HG02798 (cell line): Measurements from ENCODE around the gene TNRC6A.
"Not testable (repeated sequence)": the region's sequence is repeated elsewhere in the genome, so short reads cannot be mapped to it uniquely, and the experiment has no call there.

Experiments used
- ATAC-seq: cut with Tn5 transposase; IDR thresholded peaks from one replicate; pipeline ENCODE4 v1.9.1; 2021; ENCODE audit warnings: mild to moderate bottlenecking; ENCODE audit not compliant: unreplicated experiment, poor library complexity

TNRC6A gene

DNA sequence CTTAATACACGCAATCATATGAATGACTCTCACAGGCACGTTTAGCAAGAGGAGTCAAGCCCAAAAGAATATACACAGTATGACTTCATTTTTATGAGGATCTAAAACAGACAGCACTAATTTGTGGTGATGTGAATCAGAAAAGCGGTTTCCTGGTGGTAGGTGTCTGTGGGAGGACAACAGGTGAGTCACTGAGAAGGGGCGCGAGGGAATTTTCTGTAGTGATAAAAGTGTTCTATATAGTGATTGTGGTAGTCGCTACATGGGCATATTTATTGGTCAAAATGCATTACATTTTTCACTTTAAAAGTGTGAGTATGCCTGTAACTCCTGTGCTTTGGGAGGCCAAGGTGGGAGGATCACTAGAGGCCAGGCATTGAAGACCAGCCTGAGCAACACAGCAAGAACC, 7.6 kb upstream of the TNRC6A start:
- no peak for ATAC-seq

- no peak for ATAC-seq
Observed at GRCh38 chr16:24723663-24724062, 5.8 kb upstream of the TNRC6A start.

- ATAC-seq, result no peak
Observed at GRCh38 chr16:24728011-24728410, 1.4 kb upstream of the TNRC6A start.

GRCh38 chr16:24728891-24729242, 584 bp upstream of the TNRC6A start:
- ATAC-seq, result no peak

DNA sequence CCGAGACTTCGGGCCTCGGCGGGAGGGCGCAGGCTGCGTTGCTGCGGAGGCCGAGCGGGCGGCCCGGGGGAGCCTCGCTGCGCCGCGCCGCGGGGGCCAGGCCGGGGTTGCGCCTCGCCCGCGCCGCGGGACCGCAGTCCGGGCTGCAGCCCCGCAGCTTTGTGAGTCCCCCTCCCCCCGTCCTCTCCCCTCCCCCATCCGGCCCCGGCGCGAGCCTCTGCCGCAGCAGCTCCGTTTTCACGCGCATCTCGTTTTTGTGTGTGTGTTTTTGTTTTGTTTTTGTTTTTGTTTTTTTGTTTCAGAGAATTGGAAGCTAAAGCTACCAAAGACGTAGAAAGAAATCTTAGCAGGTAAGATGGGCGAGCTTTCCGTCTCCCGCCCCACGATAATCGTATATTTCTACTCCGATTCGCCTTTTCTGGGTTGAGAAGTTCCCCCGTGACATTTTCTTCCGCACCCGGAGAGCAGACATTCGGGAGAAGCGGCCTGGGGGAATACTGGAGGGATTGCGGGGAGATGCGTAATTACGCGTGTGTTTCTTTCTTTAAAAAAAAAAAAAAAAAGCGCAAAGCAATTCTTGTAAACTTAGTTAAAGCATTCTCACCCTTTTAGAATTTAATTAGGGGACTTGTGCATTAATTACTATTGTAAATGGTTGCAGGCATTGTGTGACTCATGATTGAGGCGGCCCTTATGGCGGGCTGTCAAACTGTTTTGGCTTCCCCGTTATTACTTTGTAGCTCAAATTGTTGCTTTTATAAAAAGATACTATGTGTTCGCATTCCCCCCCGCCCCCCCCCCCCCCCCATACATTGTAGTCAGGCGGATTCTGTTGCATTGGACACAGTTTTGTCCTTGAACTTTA, 732 bp downstream of the TNRC6A start:
- no peak for ATAC-seq

GRCh38 chr16:24730914-24731313, 1.5 kb downstream of the TNRC6A start:
- no peak for ATAC-seq

DNA sequence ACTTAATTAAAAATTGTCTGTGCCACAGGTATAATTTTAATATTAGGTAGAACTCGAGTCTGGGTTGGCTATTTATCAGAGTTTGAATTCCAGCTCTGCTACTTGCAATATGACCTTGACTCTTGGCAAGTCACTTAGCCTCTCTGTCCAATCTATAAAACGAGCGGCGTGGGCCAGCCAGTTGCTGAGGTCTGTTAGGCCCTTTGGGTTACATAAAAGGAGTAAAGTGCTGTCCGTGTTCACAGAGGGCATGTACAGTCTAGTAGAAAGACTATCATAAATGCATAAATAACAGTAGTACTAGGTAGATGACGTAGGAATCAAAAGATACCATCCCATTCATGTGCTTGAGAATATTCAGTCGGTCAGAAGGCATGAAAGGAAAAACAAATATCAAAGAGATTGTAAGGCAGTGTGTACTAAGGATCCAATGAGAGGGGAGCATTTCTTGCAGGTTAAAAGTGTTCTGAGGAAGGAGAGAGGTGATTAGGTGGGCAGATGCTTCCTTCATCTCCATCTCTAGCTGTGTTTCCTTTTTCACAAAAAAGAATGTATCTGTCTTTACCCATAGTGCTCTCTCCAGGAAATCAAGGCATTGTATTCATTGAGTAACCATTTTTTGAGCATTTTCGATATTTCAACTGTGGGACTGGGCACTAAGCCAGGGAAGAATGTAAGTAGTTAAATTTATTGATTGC, 2.4 kb downstream of the TNRC6A start:
- no peak for ATAC-seq

- ATAC-seq, result peak; percentile 36
Observed at GRCh38 chr16:24734382-24734781, 4.9 kb downstream of the TNRC6A start.

DNA sequence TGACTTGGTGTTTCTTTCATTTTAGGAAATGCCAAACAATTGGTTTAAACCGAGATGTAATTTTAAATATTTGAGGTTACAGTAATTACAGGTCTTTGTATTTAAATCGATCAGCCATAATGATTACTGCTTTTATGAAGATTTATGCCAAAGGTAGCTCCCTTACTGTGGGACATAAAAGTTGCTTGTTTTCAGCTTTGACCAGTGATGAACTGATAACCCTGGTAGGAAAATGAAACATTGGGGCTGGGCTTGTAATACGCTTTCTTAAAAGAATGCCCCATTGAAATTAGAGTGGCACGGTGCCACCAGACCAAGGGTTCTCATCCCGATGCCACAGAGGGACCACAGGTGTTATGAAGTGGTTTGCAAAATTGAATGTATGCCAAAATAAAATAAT, 7.3 kb downstream of the TNRC6A start:
- ATAC-seq, result no peak

GRCh38 chr16:24737391-24737871, 8.0 kb downstream of the TNRC6A start:
- no peak for ATAC-seq

DNA sequence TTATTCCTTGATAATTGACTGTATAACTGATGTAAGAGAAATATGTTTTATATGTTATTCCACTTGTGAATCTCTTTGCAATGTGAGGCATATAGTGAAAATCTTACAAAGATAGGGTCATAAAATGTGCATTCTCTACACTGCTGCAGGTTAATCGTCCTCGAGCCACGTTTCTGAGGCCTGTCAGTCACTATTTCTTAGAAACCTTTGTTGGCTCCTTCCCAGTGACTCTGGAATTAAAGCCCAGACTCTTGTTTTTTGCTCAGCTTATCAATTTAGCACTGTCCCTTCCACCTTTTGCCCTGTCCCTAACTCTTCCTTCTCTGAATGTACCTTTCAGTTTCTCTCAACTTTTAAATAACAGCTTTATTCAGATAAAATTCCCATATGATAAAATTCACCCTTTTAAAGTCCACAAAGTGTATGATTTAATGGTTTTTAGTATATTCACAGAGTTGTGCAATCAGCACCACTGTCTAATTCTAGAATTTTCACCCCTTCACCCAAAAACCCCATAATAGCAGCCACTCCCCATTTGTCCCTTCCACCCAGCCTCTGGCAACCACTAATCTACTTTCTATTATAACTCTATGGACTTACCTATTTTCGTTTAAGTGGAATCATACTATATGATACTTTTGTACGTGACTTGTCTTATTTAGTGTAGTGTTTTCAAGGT, 8.6 kb downstream of the TNRC6A start:
- no peak for ATAC-seq

DNA sequence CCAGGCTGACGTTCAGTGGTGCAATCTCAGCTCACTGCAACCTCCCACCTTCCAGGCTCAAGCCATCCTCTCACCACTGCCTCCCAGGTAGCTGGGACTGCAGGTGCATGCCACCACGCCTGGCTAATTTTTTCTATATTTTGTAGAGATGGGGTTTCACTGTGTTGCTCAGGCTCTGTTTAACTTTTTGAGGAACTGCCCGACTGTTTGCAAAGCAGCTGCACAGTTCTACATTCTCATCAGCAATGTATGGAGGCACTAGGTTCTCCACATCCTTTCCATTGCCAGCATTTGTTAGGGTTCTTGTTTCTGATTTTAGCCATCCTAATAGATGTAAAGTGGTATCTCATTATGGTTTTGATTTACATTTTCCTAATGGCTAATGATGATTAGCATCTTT, 9.4 kb downstream of the TNRC6A start:
- ATAC-seq, result no peak

GRCh38 chr16:24741862-24742261, 12.4 kb downstream of the TNRC6A start:
- ATAC-seq, result no peak

DNA sequence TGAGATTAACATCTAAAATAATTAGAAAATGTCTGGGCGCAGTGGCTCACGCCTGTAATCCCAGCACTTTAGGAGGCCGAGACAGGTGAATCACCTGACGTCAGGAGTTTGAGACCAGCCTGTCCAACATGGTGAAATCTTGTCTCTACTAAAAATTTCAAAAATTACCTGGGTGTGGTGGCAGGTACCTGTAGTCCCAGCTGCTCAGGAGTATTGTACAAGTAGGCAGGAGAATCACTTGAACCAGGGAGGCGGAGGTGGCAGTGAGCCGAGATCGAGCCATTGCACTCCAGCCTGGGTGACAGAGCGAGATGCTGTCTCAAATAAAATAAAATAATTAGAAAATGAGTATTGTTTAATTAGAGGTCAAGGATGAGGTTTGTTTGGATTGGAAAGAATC, 13.2 kb downstream of the TNRC6A start:
- not testable (repeated sequence) for ATAC-seq

- ATAC-seq, result no peak
Observed at GRCh38 chr16:24745391-24745790, 15.9 kb downstream of the TNRC6A start.

GRCh38 chr16:24745791-24746190, 16.3 kb downstream of the TNRC6A start:
- ATAC-seq, result no peak

DNA sequence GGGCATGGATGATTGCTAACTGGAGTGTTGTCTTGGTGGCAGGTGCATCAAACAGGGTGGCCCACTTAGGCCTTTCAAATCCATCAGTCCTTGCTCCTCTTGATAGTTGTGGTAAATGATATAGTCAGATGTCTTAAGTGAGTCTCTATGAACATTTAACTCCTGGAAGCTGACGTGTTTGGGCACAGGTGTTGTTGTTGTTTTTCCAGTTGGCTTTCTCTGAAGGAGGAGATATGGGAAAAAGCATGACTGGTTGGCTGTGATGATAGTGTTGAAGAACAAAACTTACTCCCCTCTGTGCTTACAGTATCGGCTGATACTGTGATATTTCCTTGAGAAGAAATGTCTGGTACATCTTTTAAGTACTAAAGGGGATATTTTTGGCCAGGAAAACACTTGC, 18.0 kb downstream of the TNRC6A start:
- no peak for ATAC-seq

- no peak for ATAC-seq
Observed at GRCh38 chr16:24748242-24748641, 18.8 kb downstream of the TNRC6A start.

DNA sequence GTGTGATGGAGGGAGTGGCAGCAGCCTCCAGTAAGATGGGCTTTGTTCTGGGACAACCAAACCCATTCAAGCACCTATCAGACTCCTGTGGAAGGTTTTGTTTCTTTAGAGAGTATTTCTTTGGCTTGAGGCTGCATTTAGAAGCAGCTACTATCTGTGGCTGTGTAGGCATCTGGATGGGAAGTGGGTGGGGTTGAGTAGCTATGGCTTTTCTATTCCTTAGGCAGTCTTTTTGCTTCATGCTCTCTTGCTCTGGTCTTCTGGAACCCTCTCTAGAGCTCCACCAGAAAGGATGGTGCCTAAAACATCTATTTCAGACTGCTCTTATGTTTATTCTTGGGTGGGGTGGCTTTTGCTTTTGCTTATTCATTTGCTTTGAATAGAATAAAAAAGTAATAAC, 19.9 kb downstream of the TNRC6A start:
- ATAC-seq, result no peak

- ATAC-seq, result not testable (repeated sequence)
Observed at GRCh38 chr16:24749872-24750271, 20.4 kb downstream of the TNRC6A start.

DNA sequence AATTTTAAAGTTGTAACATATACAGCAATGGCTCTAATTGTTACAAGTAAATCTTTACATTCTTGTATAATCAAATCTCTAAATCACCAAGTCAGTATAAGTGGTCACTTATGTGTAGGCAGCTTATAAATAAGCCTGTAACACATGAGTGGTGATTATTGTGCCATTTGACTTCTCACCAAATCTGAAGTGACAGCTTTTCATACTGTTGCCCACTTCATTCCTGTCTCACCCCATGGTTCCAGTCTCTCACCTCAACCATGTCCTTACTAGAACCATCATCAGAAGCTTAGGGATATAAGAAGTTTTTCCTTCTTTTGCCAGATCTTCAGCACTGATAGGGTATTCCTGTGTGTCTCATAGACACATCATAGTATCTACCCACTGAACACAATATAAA, 23.5 kb downstream of the TNRC6A start:
- ATAC-seq, result no peak
